GM10266 (cell line): ENCODE results near the gene RNF220.

Source experiments
- DNase-seq: peaks from one replicate; pipeline ENCODE4 v3.0.0; 2012; ENCODE audit errors: extremely low spot score
- TF ChIP-seq, protein P1 (sequence below): IDR thresholded peaks from 2 replicates; pipeline ENCODE4 v1.5.1; 2012; ENCODE audit warnings: mild to moderate bottlenecking, low read depth; ENCODE audit not compliant: control insufficient read depth, insufficient read depth; ENCODE audit errors: missing control alignments

The RNF220 gene

DNA sequence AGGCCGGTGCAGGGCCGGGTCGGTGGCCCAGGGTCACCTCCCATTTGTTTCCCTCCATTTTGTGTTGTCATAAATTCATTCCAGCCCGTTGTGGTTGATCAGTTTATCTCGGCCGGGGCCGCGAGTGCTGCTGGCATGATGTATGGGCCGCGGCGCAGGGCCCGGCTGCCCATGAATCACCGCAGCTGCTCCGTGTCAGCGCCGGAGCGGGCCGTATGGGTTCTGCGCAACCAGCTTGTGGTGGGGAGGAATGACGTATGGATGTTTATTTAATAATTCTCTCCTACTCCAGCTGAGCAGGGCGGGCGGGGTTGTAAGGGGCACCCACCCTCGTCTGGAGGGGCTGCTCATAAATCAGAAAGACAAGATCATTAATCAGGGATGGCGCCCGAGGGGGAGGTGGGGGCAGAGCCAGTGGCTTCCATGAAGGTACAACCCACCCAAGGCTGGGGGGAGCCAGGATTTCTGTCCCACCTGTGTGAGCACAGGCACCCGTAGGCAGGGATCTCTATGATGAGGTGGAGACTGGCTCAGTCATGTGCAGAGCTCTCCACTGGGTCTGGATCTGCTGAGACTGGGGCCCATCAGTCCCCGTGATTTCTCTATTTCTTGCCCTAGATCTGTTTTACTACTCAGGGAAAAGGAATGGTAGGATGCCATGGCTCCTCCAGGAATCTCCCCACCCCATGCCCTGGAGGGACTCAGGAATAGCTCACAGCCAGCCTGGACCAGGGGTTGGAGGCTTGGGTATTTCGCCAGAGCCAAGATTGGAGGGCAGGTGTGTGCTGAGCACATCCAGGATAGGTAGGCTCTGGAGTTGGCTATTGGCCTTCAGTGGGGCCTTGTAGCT is 241.4 kb downstream of the RNF220 start:
- no peak for DNase-seq
- TF ChIP-seq, protein P1, sequence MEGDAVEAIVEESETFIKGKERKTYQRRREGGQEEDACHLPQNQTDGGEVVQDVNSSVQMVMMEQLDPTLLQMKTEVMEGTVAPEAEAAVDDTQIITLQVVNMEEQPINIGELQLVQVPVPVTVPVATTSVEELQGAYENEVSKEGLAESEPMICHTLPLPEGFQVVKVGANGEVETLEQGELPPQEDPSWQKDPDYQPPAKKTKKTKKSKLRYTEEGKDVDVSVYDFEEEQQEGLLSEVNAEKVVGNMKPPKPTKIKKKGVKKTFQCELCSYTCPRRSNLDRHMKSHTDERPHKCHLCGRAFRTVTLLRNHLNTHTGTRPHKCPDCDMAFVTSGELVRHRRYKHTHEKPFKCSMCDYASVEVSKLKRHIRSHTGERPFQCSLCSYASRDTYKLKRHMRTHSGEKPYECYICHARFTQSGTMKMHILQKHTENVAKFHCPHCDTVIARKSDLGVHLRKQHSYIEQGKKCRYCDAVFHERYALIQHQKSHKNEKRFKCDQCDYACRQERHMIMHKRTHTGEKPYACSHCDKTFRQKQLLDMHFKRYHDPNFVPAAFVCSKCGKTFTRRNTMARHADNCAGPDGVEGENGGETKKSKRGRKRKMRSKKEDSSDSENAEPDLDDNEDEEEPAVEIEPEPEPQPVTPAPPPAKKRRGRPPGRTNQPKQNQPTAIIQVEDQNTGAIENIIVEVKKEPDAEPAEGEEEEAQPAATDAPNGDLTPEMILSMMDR = no peak

DNA sequence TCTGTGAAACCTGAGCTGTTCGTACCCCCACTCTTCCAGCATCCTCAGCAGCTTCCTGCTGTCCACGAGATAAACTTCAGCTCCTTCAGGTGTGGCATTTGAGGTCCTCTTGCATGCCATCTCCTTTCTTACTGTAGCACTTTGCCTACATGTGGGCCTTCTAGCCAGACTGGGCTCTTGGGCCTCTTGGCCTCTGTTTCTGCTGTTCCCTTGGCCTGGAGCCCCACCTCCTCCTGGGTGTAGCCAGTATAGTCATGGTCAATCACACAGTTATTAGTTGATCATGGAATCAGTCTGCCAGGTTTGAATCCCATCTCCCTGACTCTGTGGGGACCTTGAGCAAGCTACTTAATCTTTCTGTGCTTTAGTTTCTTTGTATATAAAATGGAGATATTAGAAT is 242.8 kb downstream of the RNF220 start:
- TF ChIP-seq, protein P1 = no peak
- no peak for DNase-seq

DNA sequence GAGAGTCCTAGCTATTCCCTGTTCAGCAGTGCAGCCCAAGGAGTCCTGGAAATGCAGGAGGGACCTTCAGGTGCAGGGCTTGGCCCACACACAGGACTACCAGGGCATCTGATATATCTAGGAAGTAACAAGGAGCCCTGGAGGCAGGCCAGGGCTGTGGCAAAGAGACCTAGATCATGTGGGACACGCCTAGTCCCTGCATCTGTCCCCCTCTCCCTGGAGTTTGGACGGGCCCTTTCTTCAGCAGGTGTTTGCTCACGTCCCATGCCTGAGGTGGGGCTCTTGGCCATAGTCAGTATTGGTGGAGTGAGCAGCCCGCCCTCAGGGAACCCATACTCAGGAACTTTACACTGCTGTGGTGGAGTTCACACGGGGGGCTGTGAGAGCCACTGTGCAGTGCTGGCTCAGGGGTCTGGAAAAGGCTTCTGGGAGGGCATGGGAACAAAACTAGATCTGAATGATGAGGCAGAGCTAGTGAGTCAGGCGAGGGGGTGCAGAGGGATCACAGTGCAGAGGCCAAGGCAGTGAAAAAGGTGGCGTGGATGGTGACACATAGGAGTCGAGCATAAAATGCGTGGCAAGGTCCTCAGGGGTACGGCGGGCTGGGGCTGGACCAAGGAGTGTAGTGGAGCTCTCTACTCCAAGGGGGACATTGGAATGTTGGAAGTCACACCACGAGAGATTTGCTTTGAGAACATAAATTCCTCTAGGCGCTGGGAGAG is 243.6 kb downstream of the RNF220 start:
- no peak for DNase-seq
- TF ChIP-seq, protein P1 = no peak

DNA sequence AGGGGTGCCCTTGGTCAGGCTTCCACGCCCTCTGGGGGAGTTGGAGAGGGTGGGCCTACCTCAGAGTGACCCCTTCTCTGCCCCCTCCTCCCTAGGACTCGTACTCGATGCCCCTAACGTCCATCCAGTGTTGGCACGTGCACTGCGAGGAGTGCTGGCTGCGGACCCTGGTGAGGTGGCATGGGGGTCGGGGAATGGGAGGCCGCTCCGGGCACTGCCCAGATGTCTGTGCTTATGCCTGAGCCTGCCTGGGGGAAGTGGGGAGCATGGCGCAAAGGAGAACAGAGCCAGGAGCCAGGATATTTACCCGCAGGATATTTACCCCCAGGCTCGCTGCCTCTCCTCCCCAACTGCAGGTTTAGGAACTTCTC is 244.7 kb downstream of the RNF220 start:
- TF ChIP-seq, protein P1 = no peak
- no peak for DNase-seq

DNA sequence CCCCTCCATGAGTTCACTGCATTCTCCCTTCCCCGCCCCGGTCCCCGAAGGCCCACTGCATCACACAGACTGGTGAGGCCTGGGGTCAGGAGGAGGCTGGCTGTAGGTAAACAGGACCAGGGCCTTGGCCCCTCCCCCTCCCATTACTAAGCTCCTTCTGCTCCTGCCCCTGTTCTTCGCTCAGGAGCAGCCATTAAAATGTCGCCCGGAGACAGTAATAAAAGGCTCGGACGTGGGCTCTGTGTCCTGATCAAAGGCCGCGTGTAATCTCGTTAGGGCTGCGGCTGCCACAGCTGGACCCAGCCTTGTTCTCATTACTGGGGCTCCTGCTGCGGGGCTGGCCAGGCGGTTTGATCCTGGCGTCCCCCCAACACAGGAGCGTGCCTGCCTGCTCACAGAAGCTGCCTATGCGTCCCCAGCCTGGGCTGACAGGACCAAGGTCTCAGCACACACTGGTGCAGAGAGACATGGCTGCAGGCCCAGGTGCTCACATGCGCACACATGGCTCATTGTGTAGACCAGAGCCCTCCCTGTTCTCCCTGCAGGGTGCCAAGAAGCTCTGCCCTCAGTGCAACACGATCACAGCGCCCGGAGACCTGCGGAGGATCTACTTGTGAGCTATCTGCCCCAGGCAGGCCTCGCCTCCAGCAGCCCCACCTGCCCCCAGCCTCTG is 245.2 kb downstream of the RNF220 start:
- TF ChIP-seq, protein P1 = no peak
- no peak for DNase-seq

DNA sequence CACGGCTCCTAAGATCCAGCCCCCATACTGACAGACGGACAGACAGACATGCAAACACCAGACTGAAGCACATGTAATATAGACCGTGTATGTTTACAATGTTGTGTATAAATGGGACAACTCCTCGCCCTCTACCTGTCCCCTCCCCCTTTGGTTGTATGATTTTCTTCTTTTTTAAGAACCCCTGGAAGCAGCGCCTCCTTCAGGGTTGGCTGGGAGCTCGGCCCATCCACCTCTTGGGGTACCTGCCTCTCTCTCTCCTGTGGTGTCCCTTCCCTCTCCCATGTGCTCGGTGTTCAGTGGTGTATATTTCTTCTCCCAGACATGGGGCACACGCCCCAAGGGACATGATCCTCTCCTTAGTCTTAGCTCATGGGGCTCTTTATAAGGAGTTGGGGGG is 246.0 kb downstream of the RNF220 start:
- no peak for DNase-seq
- TF ChIP-seq, protein P1 = no peak
